Stimulated activated CD4-positive, alpha-beta T cell treated with anti-CD3 and anti-CD28 coated beads, TNF-alpha, amount 100 ng/mL, for 1 hour (primary cell): ENCODE results near the gene ADIPOQ.
"Not testable (repeated sequence)": the region's sequence is repeated elsewhere in the genome, so short reads cannot be mapped to it uniquely, and the experiment has no call there.

ENCODE experiments used
- DNase-seq, 3 donors: peaks; one replicate each; pipeline ENCODE4 v3.0.0-alpha.2; 2020; ENCODE audit warnings: low read depth in 3 of 3, low spot score in 1 of 3

The ADIPOQ gene

DNA sequence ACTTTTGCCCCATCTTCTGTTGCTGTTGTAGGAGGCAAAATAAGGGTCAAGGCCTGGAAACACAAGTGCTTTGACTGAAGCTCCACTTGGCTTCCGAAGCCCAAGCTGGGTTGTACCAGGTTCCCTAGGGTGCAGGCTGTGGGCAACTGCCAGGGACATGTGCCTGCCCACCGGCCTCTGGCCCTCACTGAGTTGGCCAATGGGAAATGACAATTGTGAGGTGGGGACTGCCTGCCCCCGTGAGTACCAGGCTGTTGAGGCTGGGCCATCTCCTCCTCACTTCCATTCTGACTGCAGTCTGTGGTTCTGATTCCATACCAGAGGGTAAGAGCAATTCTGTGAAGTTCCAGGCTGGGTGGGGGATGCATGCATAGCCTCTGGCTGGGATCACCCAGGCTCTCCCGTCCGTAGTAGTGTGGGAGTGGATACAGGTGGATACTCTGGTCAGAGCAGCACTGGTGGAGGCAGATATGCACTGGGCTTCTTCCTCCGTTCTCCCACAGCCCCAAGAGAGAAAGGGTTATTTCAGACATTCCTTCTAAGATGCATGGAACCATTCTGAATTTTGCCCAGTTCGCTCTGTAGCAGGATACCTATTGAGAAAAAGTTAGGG lies at the start of gene ADIPOQ:
Gene ADIPOQ, plus strand, starts transcription at position 285 of the 613 bp plus-strand sequence. CDS start 10,349 bp downstream, outside the sequence.
- no peak for DNase-seq

- DNase-seq, result no peak
Observed at GRCh38 chr3:186798239-186798874, 44.2 kb upstream of the ADIPOQ start.

DNA sequence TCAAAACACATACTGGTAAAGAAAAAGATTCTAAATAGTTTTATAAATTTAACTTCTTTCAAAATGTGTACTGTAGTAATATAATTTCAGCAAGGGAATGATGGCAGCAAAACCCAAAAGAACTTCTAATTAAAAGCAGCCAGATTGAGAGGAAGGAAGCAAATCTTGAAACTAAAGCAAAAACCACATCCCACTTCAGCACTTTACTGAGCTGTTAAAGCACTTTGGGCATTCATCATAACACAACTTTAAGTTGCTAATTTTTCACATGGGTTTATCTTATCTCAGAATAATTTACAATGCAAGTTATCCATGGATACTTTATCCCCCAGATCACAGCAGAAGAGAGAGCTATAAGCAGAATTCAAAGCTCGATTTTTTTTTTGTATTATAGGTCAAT lies 42.2 kb upstream of the ADIPOQ start:
- DNase-seq, result no peak

- no peak for DNase-seq
Observed at GRCh38 chr3:186802701-186803100, 39.8 kb upstream of the ADIPOQ start.

GRCh38 chr3:186803447-186803846 lies 39.1 kb upstream of the ADIPOQ start:
- not testable (repeated sequence) for DNase-seq

DNA sequence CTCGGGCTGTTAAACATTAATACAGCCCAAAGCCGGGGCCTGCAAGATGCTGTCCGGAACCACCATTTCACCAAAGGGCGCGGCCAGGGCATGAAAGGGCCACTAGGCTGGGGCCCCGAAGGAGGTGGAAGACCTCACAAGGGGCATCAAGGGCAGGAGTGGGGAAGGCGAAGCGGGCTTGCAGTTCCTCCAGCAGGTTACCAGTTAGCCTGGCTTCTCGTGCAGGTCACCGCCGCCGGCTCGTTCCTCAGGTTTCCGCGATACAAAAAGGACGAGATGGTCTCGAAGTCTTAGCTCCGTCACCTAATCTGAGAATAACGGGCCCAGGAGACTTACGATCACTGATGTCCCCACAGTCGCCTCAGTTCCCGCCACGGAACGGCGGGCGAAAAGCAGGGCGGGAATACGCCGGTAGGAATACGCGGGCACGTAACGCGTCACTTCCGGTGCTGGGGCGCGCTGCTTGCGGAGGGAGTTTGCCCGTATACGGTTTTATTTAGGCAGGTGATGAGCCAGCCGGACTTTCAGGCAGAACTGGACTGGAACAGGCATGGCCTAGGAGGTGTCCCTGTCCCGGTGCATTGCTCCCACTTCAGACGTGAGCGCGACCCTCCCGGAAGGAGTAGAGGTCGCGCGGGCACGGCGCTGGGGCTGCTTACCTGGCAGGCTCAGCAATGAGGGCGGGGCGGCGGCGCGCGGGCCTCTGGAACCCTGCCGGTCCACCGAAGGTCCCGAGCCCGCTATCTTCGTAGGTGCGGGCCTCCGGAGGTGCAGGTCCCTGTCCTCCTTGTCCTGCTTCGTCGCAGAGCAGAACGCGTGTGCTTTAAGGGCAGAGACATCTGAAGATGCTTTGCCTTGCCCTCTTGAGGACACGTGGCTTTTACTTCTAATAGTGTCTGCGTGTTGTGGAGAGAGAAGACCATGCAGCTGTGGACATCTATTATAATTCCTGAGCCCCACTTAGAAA lies 36.1 kb upstream of the ADIPOQ start, which contains the start of gene RFC4:
Gene RFC4, minus strand, starts transcription at position 394 of the 967 bp plus-strand sequence. CDS start 1,769 bp downstream, outside the sequence.
- peak; percentile 36 to 78 (median 58) for DNase-seq

GRCh38 chr3:186807231-186807630 lies 35.3 kb upstream of the ADIPOQ start:
- no peak for DNase-seq

GRCh38 chr3:186810336-186810996 lies 32.0 kb upstream of the ADIPOQ start:
- no peak for DNase-seq

- not testable (repeated sequence) for DNase-seq
Observed at GRCh38 chr3:186811313-186811712, 31.2 kb upstream of the ADIPOQ start.

DNA sequence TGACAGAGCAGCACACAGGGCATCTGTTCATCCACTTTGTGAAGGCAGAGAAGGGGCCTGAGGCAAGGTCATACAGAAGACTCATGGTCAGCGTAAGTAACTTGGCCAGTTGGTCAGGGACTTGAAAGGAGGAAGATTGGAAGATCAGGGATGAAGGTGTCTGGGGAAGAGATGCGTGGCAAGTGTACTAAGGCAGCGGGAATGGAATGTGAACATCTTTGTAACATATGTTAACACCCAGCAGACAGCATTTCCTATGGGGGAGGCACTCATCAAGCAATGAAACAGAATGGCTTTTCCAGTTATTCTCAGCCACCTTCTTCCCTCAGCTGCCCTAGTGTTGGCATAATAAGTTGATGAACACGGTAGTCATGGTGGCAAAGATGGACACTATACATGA lies 28.4 kb upstream of the ADIPOQ start:
- no peak for DNase-seq

GRCh38 chr3:186815435-186815834 lies 27.1 kb upstream of the ADIPOQ start:
- no peak for DNase-seq

DNA sequence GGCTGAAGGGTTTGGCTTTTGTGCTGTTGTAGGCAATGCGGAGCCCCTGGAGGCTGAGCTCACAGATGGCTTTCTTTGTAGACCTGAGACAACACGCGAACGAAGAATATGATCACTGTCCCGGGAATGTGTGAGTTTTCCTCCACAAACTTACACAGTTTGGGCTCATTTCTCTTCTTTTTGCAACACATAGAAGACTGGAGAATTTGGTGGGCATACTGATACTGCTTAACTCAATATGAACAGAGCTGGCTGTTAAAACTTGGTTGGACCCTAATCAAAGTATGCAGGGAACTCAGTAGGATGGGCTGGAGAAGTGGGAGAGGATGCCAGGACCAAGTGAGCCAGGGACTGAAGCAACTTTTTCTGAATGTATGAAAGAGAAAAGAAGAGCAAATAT lies 24.0 kb upstream of the ADIPOQ start:
- no peak for DNase-seq

DNA sequence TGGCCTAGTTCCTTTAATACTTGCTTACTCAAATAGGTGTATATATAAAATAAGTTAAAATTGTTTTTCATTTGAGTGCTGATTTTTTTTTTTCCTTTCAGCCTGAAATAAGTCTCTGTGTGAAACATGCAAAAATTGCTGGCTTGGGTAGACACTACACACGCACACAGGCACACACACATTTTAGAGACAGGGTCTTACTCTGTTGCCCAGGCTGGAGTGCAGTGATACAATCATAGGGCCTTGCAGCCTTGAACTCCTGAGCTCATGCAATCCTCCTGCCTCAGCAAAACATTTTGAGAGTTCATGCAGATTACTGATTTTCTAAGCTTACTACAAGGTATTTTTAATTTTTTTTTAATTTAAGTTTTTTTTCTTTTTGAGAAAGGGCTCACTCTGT lies 23.6 kb upstream of the ADIPOQ start:
- DNase-seq, result no peak

GRCh38 chr3:186821429-186822387 lies 20.8 kb upstream of the ADIPOQ start:
- no peak for DNase-seq

- not testable (repeated sequence) for DNase-seq
Observed at GRCh38 chr3:186822388-186822759, 20.1 kb upstream of the ADIPOQ start.

DNA sequence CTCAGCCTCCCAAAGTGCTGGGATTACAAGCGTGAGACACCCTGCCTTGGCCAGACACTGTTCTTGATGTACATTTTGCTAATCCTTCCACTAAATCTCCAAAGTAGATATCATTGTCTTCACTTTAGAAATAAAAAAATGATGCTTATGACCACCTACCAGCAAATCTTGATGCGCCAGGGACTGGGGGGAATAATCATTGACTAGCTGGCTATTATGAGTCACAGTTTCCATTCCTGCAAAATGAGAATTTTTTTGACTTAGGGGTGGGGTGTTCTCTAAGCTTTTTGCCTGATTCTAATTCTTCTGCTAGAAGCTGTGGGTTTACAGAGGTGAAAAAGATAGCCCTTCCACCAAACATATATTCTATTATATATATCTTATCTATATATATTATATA lies 19.1 kb upstream of the ADIPOQ start:
- no peak for DNase-seq

GRCh38 chr3:186824430-186825139 lies 17.9 kb upstream of the ADIPOQ start:
- no peak for DNase-seq

DNA sequence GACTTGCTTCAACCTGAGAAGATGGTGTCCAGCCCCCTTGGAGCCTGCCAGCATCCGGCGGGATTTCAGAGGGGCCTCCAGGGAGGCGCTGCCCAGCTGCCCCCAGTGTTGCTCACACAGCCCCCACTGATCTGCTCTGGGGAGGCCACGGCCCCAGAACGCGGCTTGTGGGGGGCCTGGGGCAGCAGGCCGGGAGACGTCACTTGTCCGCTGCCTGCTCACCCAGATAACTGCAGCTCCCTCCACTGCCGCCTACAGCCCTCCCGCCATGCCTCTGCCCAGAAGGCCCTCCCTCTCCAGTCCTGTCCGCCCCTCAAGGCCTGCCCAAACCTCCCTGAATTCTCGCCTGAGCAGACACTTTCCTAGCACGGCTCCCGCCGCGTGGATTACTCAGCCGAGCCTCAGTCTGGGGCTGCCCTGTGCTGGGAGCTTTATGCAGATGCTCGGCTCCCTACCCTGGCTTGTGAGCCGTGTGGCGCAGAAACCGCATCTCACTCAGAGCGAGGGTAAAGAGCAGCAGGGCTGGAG lies 17.2 kb upstream of the ADIPOQ start:
- DNase-seq, result peak in 1 of 3 donors; percentile 36

DNA sequence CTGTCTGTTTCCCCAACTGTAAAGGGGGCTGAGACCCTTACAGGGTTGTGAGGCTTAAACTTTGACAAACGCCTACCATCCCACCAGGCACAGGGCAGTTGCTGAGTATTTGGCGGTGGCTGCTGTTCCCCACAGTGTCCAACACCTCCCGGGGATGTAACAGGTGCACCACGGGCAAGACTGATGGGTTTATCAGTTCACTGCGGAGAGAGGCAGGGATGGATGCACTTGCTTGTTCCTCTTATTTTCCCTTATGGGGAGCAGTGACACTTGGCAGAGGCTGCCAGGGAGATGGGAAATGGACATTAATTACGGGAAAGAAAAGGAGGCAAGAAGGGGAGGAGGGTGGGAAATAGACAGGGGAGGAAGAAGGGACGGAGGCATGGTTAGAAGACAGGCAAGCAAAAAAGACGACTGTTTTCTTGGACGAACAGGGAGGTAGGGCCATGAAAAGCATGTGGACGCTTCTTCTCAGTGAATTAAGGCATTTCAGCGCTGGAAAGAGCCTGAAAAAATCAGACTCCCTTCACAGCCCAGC lies 16.6 kb upstream of the ADIPOQ start:
- DNase-seq, result no peak
